ENCODE data around the gene ASTN2.

The ASTN2 gene

DNA sequence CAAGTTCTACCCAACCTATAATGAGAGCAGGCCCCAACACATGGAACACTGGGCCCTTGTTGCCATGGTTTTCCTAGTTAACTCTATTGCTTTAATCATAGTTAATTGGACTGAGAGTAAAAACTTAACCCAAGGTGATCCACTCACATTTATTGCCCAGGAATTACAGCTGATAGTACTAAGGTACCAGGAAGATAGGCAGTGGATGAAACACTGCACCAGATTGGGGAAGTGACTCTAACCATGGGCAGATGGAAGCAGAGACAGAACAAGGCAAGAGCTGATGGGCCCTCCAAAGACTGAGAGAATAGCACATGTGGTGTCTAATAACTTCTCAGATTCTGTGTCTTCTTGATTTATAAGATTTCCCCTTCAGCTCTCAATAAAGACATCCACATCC is 873.5 kb downstream of the ASTN2 start:
- no peak for DNase-seq

DNA sequence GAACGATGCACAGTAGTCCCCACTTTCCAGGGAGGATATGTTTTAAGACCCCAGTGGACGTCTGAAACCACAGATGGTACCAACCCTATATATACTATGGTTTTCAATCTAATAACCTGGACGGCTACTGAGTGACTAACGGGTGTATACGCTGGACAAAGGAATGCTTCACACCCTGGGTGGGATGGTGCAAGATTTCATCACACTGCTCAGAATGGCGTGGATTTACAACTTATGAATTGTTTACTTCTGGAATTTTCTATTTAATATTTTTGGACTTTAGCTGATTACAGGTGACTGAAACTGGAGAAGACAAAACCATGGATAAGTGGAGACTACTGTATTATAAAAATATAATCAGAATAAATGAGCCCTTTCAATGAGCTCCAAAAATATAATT is 875.3 kb downstream of the ASTN2 start:
- DNase-seq, result no peak

DNA sequence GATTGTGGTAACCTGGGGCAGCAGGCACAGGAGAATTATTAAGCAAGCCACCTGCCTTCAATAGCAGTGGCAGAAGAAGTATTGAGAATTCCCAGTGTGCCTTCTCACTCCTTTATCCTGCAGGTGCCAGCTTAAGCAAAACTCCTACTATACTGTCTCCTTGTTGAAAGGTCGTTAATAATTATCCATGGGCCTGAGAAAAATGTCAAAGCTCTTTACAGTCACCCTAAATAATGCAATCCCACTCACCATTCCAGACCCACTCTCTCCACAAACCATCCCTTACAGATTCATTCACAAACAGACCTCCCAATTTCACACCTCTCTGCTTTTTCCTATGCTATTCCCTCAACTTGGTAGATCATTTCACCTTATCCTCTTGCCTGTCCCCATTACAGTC is 889.2 kb downstream of the ASTN2 start:
- DNase-seq, result no peak

DNA sequence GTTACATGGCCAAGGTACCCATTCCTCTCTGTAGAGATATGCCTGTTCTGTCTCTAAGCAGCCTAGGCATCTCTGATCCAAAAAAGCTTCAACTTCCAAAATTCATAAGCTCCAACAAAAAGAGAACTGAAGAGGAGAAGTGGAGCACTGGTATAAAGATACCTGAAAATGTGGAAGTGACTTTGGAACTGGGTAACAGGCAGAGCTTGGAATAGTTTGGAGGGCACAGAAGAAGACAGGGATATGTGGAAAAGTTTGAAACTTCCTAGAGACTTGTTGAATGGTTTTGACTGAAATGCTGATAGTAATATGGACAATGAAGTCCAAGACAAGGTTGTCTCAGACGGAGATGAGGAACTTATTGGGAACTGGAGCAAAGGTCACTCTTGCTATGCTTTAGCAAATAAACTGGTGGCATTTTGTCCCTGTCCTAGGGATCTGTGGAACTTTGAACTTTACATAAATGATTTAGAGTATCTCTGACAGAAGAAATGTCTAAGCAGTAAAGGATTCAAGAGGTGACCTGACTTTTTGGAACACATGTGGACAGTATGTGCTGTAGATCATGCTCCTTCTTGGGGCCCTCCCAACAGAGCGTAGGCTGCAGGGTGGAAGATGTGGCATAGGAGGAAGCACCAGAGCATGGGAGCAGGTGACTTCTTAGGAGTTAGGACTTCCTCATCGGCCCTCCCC is 889.9 kb downstream of the ASTN2 start:
- DNase-seq, result no peak

DNA sequence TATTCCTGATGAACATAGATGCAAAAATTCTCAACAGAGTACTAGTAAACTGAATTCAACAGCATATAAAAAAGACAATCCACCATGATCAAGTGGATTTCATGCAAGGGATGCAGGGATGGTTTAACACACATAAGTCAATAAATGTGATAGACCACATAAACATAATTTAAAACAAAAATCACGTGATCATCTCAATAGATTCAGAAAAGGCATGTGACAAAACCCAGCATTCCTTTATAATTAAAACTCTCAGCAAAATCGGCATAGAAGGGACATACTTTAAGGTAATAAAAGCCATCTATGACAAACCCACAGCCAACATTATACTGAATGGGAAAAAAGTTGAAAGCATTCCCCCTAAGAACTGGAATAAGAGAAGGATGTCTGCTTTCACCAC is 894.6 kb downstream of the ASTN2 start:
- no peak for DNase-seq

DNA sequence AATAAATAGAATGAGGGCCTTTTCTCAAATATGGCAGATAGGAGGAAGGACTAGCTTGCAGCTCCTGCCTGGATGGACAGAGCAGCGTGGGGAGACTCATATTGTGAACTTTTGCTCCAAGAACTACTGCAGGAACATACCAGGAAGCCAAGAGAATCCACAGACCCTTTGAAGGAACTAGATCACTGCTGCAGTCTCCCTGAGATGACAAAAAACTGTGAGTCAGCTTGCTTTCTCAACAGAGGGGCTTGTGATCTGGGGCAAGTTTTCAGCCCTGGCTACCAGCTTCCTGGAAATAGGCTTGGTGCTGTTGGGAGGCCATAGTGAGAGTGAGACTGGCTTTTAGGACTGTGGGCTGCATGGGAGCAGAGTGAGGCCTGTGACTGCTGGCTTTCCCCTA is 898.4 kb downstream of the ASTN2 start:
- no peak for DNase-seq

DNA sequence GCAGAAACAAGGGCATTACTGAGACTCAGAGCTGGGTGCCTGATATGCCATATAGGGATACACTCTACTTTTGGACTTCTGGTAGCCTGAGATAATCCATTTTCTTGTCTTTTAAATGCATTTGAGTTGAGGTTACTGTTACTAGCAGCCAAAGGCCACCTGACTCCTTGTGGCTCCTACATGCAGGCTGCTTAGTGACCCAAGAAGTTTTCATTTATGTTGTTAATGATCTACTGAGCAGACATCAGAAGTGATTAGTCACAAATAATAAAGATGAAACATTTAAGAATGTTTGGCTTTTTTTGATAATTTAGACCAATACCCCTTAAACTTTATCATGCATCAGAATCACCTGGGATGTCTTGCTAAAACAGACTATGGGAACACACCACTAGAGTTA is 899.3 kb downstream of the ASTN2 start:
- DNase-seq, result no peak

DNA sequence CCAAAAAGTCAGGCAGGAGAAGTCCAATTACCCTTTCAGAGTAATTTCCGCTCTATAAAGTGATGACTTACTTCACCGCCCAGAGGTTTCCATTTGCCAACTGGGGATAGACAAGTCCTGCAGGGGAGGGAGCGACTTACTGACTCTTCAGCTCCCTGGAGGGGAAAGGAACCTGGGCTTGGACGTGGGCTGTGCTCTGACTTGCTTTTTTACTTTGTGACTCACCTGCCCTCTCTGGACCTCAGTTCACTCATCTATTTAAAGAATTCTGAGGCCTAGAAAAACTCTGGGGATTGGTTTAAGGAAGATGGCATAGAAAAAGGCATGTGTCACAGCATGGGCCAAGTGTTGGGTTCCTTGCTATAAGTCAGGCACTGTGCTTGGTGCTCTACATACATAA is 908.2 kb downstream of the ASTN2 start:
- DNase-seq, result no peak

DNA sequence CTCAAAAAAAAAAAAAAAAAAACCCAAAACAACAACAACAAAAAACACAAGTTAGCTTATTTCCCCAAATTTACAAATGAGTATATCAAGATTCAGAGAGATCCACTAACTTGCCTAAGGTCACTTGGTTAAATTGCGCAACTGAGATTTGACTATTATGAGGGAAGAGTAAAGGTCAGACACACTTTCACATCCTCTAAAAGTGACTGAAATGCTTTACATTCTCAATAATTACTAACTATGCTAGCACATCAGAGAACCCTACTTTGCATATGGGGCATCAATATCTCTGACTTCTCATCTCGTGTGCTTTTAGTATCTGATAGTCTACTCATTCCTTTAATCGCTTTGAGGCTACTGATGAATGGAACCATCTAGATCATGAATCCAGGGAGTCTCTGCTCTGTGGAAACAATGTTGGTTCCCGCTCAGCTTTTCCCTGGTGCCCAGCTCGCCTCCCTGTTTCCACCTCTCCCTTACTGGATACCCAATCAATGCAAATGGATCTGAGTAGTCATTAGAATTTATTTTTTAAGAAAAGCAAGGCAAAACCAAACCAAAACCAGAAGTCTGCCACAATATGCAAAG is 909.9 kb downstream of the ASTN2 start:
- no peak for DNase-seq

DNA sequence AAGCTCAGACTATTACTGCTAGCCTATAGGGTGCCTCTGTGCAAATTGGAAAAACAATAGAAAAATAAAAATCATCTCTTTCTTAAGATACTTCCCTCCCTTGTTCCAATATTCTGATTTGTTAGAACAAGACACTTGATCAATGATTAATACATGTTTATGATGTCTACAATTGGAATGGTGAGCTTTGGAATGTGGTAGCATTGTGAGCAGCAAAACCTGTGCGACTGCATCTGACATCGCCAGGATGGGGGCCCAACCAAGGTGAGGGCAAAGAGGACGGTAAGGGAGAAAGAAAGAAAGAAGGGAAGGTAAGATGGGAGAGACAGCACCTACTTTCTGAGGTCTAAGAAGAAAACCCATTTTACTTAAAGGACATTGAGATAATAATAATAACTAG is 910.8 kb downstream of the ASTN2 start:
- DNase-seq, result no peak

DNA sequence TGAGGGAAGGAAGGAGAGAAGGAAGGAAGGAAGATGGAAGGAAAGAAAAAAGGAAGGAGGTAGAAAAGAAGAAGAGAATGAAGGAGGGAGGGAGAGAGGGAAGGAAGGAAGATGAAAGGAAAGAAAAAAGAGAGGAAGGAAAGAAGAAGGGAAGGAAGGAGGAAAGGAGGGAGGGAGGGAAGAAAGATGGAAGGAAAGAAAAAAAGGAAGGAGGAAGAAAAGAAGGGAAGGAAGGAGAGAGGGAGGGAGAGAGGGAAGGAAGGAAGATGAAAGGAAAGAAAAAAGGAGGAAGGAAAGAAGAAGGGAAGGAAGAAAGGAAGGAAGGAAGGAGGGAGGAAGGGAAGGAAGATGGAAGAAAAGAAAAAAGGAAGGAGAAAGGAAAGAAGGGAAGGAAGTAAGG is 912.1 kb downstream of the ASTN2 start:
- no peak for DNase-seq

DNA sequence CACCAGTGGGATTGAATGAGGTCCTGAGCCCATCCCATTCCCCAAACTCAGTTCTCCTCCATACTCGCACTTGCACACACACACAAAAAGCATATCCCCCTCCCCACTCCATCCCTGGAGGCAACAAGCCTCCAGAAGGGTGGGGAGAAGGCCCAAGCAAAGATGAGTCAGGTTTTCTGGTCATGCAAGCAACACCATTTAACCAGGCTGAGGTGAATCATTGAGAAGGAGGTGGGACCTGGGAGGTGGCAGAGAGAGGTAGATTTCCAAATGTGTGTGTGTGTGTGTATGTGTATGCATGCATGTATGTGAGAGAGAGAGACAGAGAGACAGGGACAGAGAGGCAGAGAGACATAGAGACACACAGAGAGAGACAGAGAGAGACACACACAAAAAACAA is 913.0 kb downstream of the ASTN2 start:
- no peak for DNase-seq

DNA sequence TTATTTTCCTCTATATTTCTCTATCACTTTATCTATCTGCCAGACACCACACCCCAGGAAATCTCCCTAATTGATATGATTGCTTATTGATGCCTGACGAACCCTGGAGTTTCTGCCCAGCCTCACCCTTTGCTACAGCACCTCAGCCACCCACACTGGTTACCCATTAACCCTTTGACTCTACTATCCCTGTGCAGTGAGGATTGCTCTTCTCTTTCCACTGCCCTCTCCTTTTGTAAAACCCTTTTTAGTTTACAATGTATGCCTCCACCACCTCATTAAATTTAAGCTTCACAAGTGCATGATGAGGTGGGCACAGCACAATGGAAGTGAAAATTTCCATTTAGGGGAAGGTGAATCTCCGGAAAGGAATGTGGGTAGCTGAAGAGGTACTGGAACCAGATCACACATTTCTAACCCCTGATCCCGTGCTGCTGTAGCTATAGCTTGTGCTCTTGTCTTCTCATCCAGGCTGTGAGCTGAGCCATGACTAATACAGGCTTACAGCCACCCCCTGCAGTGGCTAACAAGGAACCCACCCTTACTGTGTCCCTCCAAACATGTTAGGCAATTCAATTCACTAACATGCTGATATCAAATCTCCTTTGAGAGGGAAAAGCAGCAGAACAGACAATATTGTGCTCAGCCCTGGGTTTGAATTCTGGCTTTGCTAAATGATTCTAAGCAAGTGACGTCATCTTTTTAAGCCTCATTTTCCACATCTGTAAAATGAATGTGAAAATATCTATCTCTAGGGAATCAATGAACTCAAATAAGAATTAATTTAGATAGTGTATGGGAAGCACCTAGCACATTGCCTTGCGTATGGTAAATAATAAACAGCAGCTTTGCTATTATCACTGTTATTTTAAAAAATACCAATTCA is 914.6 kb downstream of the ASTN2 start:
- DNase-seq, result no peak

DNA sequence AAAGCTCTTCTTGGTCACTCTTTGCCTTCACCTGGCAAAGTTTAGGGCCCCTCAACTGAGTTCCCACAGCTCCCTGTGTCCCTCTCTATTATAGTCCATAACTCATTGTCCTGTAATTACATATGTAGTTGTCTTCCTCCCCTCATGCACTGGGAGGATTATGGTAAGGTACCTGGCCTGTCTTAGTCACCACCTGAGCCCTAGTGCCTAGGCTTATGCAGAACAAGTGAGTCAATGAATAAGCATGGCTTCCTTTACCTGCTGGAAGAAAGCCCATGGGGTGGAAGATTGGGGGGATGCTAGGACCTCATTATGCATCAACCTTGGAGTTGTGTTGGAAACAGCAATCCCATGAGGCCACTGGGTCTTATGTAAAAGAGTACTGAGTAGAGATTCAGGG is 915.4 kb downstream of the ASTN2 start:
- no peak for DNase-seq

DNA sequence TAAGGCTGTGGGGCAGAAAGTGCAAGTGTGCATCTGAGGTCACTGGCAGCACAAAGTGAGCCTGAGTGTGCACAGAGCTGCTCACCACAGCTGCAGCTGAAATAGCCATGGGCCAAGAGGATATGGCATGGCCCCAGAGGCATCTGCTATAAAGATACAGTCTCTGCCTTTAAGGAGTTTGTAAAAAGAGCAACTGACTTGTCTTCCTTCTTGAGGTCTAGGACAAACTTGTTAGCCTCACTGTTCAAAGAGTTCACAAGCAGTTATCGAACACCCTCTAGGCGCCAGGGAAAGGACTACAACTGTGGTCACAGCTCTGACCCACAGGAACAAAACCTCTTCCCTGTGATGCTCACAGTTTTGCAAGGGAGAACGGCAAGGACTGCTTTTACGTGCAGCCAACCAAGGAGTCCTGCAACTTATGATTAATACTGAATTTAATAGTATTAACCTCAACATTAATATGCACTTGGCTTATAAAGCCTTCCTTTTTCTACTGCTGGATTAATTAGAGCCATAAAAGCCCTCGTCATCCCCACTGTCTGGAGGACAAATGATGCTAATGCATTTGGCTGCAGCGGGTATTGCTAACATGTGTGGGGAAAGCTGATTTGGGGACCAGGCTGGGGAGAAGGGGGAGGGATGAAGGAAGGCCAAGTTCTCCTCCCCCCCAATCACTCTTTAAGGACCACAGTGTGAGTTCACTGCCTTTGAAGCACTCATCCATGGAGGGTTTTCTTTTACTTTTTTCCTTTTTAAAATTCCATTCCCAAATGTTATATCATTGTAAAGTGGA is 917.6 kb downstream of the ASTN2 start:
- no peak for DNase-seq

DNA sequence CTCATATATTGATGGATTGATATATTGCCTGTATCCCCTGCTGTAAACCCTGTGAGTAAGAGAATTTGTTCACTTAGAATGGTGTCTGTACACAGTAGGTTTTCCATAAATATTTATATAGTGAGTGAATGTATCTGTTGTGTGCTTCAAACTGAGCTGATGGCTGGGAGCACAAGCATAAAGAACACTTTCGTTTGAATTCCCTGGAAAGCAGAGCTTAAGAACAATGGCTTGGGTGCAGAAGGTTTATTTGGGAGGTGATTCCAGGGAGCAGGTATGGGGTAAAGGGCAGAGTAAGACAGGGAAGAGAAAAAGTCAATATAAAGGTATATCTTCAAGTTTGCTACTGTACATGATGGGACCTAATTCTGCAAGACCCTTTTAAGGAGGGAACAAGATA is 918.7 kb downstream of the ASTN2 start:
- no peak for DNase-seq

DNA sequence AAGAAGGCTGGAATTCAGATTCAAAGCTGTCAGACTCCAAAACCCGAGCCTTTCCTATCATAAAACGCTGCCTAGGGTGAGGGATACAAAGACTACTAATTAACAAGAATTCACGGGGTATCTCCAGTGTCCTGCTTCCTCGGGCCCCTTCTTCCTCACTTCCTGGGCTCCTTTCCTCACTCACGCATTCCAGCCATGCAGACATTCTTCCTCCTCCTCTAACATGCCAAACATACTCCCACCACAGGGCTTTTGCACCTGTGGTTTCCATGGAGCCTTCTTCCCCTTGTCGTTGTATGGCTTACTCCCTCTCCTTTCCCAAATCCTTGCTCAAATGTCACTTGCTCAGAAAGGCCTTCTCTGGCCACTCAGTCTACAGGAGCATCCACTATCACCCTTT is 919.1 kb downstream of the ASTN2 start:
- DNase-seq, result no peak

DNA sequence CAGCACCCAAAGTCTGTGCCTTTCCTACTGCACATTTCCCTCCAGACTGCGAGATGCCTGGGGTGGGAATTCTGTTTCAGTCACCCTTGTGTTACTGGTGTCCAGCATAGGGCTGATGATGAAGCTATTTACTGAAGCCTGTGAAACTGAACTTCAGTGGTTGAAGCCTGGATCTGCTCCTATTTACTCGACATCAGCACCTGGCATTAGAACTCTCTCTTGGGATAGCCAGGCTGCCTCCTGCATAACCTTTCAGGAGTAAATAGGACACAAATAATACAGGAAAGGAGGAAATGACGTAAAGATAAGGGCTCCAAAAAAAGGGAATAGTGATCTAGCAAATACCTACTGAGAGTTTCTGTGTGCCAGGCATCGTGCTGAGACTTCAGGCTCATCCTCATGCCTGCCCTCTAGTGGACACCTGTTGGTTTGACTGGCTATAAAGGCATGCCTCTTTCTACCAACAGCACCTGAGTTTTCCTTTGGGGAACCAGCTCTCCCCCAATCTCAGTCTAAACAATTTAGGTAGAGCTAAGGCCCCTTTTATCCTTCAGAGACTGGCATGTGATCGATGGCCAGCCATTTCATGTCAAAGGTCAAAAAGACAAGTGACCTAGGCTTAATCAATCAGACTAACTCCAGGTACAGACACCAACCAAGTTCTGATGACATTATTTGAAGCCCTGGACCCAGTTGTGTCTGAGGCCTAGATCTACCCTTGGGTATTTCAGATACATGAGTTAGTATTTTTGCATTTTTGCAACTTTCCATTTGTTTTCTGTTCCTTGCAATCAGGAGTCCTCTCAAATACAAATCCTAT is 919.8 kb downstream of the ASTN2 start:
- DNase-seq, result no peak

DNA sequence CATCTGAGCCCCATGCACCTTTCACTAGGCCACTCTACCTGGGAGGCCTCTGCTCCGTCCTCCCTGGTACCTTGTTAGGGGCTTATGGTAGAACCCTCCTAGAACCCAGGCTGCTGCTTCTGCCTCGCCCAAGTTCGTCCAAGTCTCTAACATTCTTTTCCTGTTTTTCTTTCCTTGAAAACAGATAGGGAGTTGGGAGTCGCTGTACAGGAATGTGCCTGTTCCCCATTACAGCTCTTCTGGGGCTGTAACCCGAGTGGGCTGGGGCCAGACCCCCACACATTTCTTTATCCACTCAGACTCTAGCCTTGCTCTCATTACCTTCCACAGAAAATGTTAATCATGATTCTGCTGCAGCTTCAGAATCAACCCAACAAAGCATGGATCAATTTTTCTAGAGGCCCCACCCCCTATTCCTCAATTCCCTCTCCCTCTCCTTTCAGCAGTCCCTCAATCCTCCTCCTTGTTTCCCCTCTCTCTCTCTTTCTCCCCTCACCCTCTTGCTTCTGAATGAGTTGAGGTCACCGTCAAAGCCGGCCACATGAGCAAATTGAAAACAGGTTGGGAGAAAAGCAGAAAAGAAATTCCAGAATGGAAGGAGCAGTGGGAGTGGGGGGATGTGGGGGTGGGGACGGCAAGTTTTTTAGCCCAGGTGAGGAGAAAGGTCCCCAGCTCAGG is 921.5 kb downstream of the ASTN2 start:
- no peak for DNase-seq

DNA sequence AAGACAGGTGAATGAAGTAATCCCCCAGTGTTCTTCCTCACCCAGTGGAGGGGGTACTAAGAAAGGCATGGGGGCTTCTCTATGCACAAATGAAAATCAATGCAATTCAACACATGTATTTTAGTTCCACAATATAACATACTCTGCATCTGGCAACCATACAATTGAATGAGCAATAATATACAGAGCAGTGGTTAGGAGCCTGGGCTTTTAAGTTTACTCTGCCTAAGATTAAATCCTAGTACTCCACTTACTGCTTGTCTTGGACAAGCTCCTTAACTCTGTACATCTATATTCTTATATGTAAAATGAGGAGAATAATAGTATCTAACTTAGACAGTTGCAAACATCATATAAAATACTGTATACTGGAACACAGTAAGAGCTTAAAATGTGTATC is 923.2 kb downstream of the ASTN2 start:
- no peak for DNase-seq

DNA sequence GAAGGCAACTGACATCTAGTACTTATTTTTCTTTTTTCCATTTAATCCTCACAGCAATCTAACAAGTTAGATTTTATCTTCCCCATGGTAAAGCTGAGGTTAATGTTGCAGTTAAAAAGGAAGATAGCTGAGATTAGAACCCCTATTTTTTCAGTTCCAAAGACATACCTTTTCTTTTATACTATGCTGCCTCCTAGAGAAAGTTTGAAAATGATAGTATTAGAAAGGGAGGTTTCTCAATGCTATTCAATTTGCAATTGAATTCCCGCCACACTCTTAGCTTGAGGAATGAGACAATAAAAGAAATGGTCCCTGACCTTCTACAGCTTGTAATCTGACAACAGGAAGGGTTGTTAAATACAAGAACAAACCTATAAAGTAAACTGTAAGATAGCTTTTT is 923.6 kb downstream of the ASTN2 start:
- no peak for DNase-seq

DNA sequence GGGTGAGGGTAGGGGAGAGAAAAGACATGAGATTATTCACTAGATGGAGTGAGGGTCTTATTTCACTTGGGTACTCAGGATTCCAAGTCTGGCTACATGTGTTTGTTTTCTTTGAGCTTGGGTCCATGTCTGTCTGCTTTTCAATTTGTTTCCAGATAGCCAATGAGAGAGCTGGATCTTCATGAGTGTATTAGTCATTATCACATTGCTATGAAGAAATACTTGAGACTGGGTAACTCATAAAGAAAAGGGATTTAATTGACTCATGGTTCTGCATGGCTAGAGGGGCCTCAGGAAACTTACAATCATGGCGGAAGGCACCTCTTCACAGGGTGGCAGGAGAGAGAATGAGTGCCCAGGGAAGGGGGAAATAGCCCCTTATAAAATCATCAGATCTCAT is 924.5 kb downstream of the ASTN2 start:
- no peak for DNase-seq
